Astrocyte of the cerebellum (primary cell): ENCODE measurements around the gene MIA.
A peak's percentile ranks its signal among the peaks of the same experiment; 100 is the strongest.
"Not testable (repeated sequence)": the region's sequence is repeated elsewhere in the genome, so short reads cannot be mapped to it uniquely, and the experiment has no call there.

Experiments used
- DNase-seq: peaks from one replicate; pipeline ENCODE4 v3.0.0-alpha.2; 2011; ENCODE audit warnings: low read depth
- H3K4me3 ChIP-seq: 2 replicates; pipeline ENCODE4 v1.5.1; 2011; ENCODE audit warnings: mild to moderate bottlenecking, low read depth, low read length, moderate library complexity
- CTCF ChIP-seq: IDR thresholded peaks from 2 replicates; pipeline ENCODE4 v1.5.1; 2012; ENCODE audit warnings: low read length, low read depth, moderate library complexity, mild to moderate bottlenecking; ENCODE audit errors: missing control alignments
- in situ Hi-C: cut with HindIII; loops from 2 replicates; pipeline ENCODE4 v1.10.0; 2017; ENCODE audit warnings: low sequenced_read_pairs

Gene MIA

DNA sequence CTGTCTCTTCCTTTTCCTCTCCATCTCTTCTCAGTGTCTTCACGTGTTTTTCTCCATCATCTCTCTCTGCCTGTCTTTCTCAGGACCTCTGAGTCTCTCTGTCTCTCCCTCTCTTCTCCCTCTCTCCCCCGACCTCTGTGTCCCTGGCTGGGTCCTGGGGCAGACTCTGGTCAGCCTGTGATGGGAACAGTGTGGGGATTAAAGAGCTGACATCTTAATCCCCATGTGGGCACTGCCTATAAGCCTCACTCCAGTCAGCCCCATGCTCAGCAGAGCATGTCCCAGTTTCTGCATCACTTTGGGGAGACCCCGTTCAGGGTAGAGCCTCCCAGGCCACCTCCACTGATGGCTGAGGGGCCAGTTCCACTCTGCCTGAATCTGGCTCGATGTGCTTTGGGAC is 39.9 kb downstream of the MIA start:
- DNase-seq, result no peak
- no peak overlapping the region for H3K4me3 ChIP-seq
- in situ Hi-C loops, result no loop called here
- no peak for TF ChIP-seq CTCF

- DNase-seq, H3K4me3 ChIP-seq, in situ Hi-C loops: not testable (repeated sequence)
- TF ChIP-seq CTCF, result peak; percentile 18
Observed at GRCh38 chr19:40818480-40819399, 43.4 kb downstream of the MIA start.

DNA sequence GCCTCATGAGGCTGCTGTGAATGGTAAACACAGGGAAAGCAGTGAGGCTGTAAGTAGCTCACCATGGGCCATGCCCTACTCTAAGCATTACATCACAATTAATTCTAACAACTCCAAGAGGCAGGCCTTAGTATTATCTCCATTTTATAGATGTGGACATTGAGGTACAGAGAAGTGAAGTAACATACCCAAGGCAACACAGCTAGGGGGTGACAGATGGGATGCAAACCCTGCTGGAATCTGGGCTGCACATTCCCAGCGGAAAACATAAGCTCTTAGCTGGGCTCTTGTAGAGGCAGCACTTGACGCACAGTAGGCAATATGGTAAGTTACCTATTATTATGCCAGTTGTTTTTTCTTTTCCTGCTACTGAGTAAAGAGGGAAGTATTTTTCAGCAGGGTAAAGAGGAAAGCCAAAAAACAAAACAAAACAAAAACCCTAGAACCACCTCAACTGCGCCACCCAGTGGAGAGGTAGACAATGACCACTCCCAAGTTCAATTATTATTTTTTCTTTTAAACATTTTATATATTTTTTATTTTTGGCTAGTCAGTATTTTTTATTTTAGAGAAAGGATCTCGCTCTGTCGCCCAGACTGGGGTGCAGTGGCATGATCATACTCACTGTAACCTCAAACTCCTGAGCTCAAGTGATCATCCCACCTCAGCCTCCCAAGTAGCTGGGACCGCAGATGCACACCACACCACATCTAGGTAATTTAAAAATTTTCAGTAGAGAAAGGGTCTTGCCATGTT is 44.3 kb downstream of the MIA start:
- in situ Hi-C loops, result not testable (repeated sequence)

GRCh38 chr19:40822161-40822560 is 46.8 kb downstream of the MIA start:
- TF ChIP-seq CTCF, result no peak
- no peak for DNase-seq
- H3K4me3 ChIP-seq, result no peak overlapping the region
- in situ Hi-C loops, result no loop called here

More for the DNA sequence above, 44.3 kb downstream of the MIA start:
- not testable (repeated sequence) for DNase-seq, H3K4me3 ChIP-seq
- peak; percentile 67 for TF ChIP-seq CTCF

- DNase-seq, H3K4me3 ChIP-seq, in situ Hi-C loops: not testable (repeated sequence)
Observed at GRCh38 chr19:40822704-40823553, 47.6 kb downstream of the MIA start.

GRCh38 chr19:40824916-40825315 is 49.6 kb downstream of the MIA start:
- H3K4me3 ChIP-seq, DNase-seq, in situ Hi-C loops: not testable (repeated sequence)

DNA sequence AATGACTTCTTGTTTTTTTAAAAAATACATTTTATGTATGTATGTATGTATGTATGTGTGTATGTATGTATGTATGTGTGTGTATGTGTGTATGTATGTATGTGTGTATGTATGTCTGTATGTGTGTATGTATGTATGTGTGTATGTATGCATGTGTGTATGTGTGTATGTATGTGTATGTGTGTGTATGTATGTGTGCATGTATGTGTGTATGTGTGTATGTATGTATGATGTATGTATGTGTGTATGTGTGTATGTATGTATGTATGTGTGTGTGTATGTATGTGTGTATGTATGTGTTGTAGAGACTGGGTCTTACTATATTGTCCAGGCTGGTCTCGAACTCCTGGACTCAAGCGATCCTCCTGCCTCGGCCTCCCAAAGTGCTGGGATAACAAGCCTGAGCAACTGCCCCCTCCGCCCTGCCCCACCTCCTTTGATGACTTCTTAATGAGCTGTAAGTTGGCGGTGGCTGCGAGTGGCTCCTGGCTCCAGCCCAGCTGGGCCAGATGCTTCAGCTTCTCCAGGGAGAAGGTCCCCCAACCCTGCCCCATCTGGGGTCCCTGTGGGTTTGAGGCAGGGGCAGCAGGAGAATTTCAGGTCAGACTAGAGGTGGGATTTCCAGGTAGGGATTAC is 50.3 kb downstream of the MIA start:
- H3K4me3 ChIP-seq, in situ Hi-C loops, DNase-seq: not testable (repeated sequence)

DNA sequence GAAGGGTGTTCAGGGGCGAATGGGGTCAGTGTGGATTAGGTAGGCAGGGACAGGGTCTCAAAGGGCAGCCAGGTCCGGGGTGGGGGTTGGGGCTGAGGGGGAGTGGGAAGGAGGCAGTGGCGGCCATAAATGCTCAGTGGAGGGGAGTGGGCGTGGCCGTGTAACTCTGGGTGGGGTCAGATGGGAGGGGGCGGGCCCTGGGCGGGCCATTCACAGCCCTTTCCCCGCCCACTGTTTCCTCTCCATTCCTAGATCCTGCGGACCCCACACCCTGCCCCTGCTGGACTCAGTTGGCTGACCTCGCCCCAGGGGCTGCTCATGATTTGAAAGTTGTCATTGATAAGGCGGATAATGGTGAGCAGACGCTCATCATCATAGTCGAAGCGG is 51.0 kb downstream of the MIA start:
- H3K4me3 ChIP-seq, in situ Hi-C loops, DNase-seq: not testable (repeated sequence)

- H3K4me3 ChIP-seq, DNase-seq, in situ Hi-C loops: not testable (repeated sequence)
Observed at GRCh38 chr19:40826699-40827385, 51.5 kb downstream of the MIA start.
